Activated CD4-positive, alpha-beta memory T cell treated with anti-CD3 and anti-CD28 coated beads for 36 hours (primary cell): ENCODE data around the gene SLC66A2. TPM values are rescaled to one million over a fixed set of nuclear protein-coding genes. Genes with fewer than 3 reads are reported as not detected.
A peak's percentile ranks its signal among the peaks of the same experiment; 100 is the strongest.

Experiments
- CTCF ChIA-PET: fragments of 350-600 bp; sonication (Branson Sonifier 250); formaldehyde crosslinking; loops from one replicate; lab custom pipeline; 2021; ENCODE audit warnings: antibody characterized with exemption, inconsistent platforms; lab: Charles Lee
- POLR2A ChIA-PET: fragments of 350-600 bp; sonication (Branson Sonifier 250); formaldehyde crosslinking; loops from one replicate; lab custom pipeline; 2021; ENCODE audit warnings: antibody characterized with exemption; lab: Charles Lee
- DNase-seq: peaks from one replicate; pipeline ENCODE4 v3.0.0-alpha.2; 2020
- H3K27ac Mint-ChIP-seq: one replicate; pipeline ENCODE4 v1.8.0; 2021; ENCODE audit warnings: mixed read lengths
- H3K27me3 Mint-ChIP-seq: one replicate; pipeline ENCODE4 v1.8.0; 2021; ENCODE audit warnings: mixed read lengths
- H3K36me3 Mint-ChIP-seq: one replicate; pipeline ENCODE4 v1.8.0; 2021; ENCODE audit warnings: mixed read lengths
- H3K4me1 Mint-ChIP-seq: one replicate; pipeline ENCODE4 v1.8.0; 2021; ENCODE audit warnings: low read depth, mixed read lengths
- H3K4me3 Mint-ChIP-seq: one replicate; pipeline ENCODE4 v1.8.0; 2021; ENCODE audit warnings: mild to moderate bottlenecking, mixed read lengths
- H3K9me3 Mint-ChIP-seq: one replicate; pipeline ENCODE4 v1.8.0; 2021; ENCODE audit warnings: mixed read lengths
- intact Hi-C: fragments of 100-400 bp; cut with micrococcal nuclease; formaldehyde crosslinking; loops from one replicate; pipeline ENCODE4 v1.15.1; 2023
- total RNA-seq, 2 experiments: library from RNA; stranded (reverse); gene quantifications; one replicate each; pipeline ENCODE4 v1.2.3, GENCODE V29; 2021

Gene SLC66A2
- total RNA-seq, 2 experiments from 2014 or later: 27.2 to 29.5 TPM

DNA sequence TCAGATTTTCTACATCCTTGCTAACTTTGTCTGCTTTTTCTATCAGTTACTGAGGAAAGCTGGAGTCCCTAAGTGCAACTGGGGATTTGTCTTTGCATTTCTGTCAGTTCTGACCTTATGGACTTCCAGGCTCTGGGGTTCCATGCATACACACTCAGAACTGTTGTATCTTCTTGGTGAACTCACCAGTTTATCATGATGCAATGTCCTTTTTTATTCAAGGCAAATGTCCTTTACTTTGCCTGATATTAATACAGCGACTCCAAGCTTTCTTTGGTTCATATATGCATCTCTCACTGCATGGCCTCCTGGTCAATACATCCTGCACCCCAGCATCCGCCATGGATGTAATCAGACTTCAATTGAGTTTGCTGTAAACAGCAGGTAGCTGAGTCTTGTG is 44.7 kb downstream of the SLC66A2 start:
- Mint-ChIP-seq H3K27me3 (no peaks in the 10 kb centered on the region), H3K36me3 (peaks cover 23% of the 10 kb centered on the region), H3K4me1 (peaks cover 10% of the 10 kb centered on the region), H3K9me3 (no peaks in the 10 kb centered on the region), H3K4me3 (no peak overlapping the region), H3K27ac (no peak overlapping the region)
- intact Hi-C loops: no loop called here
- POLR2A ChIA-PET: no interaction called here
- no peak for DNase-seq
- CTCF ChIA-PET: no interaction called here

DNA sequence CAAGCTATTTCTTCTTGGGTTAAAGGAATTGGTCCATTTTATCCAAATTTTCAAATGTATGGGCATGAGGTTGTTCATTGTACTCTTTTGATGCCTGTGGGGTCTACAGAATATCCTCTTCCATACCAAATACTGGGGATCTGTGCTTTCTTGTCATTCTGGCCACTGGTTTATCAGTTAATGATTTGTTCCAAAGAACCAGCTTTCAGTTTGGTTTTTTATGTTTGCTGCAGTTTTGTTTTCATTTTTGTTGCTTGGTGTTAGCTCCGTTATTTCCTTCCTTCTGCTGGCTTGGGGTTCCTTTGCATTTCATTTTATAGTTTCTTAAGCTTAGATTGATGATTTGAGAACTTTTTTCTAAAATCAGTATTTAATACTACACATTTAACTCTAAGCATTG is 45.5 kb downstream of the SLC66A2 start:
- ChIA-PET CTCF (no interaction called here), POLR2A (no interaction called here)
- no peaks in the 10 kb centered on the region for H3K27me3 Mint-ChIP-seq
- H3K4me3 Mint-ChIP-seq: no peak overlapping the region
- no peak for DNase-seq
- peak overlapping the region; percentile 40 for H3K27ac Mint-ChIP-seq
- intact Hi-C loops: no loop called here
- H3K4me1 Mint-ChIP-seq: peaks cover 10% of the 10 kb centered on the region
- peaks cover 25% of the 10 kb centered on the region for H3K36me3 Mint-ChIP-seq
- H3K9me3 Mint-ChIP-seq: no peaks in the 10 kb centered on the region

DNA sequence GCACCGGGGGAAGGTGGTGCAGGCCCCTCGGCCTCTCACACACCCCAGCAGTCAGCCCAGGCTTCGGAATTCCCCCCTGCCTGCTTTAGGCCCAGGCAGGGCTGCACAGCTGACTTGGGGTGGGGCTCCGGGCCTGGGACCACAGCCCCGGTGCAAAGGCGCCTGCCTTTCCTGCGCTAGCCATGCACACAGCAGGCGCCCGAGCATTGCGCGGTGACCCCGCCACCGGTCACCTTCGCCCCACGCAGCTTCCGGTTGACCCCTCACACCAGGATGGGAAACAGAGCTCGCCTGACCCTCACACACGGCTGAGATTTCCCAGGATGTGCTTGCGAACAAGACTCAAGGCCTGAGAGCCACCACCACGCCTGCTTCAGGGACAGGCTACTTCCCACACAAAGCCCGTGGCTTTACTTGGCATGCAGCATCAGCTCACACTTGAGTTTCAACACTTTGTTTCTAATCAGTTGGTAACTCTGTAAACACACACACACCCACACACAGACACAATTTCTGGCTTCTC is 46.0 kb downstream of the SLC66A2 start:
- POLR2A ChIA-PET: no interaction called here
- Mint-ChIP-seq H3K27me3 (no peaks in the 10 kb centered on the region), H3K27ac (peak overlapping the region; percentile 38), H3K4me1 (peaks cover 10% of the 10 kb centered on the region), H3K36me3 (peaks cover 25% of the 10 kb centered on the region), H3K9me3 (no peaks in the 10 kb centered on the region), H3K4me3 (no peak overlapping the region)
- CTCF ChIA-PET: no interaction called here
- intact Hi-C loops: no loop called here
- peak; percentile 11 for DNase-seq

DNA sequence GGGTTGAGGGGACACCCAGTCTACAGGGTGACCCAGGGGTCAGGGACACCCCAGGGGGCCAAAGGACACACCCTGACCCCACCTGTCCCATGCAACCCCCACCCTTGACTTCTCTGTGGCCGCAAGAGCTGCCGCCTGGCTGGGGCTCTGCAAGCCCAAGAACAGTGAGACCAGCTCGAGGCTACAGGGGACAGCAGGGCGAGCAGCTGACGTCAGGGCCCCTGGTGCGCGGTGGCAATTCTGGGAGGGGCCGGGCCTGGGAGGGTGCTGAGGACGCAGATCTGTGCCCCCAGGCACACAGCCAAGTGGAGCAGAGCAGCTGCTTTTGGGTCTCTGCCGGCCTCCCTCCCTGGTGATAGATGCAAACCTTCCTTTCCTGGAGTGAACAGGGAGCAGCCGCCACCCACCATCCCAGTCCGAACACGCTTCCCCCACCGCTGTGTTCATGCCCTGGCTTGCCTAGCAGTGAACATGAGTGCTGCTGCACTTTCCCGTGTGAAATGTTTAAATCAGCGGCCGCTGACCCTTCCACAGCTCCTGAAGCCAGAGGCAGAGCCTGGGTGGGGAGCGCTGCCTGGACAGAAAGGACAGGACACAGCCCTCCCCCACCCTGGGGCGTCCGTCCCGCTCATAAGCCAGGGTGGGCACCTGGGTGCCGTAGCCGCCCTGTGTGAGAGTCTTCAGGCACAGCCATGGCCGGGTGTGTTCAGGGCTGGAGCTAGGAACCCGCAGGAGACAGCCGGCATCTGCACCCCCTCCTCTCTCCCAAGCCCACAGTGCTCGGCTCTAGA is 46.9 kb downstream of the SLC66A2 start:
- intact Hi-C loops: no loop called here
- no peak overlapping the region for H3K27ac Mint-ChIP-seq
- ChIA-PET POLR2A (no interaction called here), CTCF (no interaction called here)
- DNase-seq: peak; percentile 4
- no peak overlapping the region for H3K4me3 Mint-ChIP-seq
- peaks cover 10% of the 10 kb centered on the region for H3K4me1 Mint-ChIP-seq
- peaks cover 25% of the 10 kb centered on the region for H3K36me3 Mint-ChIP-seq
- peaks cover 2% of the 10 kb centered on the region for H3K9me3 Mint-ChIP-seq
- no peaks in the 10 kb centered on the region for H3K27me3 Mint-ChIP-seq

DNA sequence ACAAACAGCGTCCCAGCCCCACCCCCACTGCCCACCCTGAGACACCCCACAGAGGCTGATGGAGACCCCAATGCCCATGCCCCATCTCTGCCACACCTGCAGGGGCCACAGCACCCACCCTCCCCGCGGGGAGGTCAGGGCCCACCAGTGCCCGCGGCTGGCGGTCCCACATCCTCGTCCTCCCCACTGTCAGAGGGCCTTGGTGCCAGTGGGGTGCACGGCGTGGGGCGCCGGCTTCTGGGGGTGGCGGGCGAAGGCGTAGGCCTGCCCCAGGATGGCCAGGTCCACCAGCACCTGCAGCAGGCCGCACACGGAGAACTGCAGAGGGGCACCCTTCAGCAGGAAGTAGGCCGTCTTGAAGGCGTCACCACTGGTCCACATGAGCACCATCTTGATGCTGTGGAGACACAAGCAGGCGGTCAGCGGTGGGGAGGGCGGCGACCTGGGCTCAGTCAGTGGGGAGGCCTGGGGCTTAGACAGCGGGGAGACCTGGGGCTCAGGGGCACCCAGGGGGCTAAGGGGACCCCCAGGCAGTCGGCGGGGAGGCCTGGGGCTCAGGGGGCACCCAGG is 47.6 kb downstream of the SLC66A2 start:
- Mint-ChIP-seq H3K4me3 (no peak overlapping the region), H3K4me1 (peaks cover 10% of the 10 kb centered on the region), H3K27ac (no peak overlapping the region), H3K9me3 (peaks cover 2% of the 10 kb centered on the region), H3K36me3 (peaks cover 25% of the 10 kb centered on the region), H3K27me3 (no peaks in the 10 kb centered on the region)
- DNase-seq: no peak
- intact Hi-C loops: no loop called here
- CTCF ChIA-PET: no interaction called here
- POLR2A ChIA-PET: no interaction called here

DNA sequence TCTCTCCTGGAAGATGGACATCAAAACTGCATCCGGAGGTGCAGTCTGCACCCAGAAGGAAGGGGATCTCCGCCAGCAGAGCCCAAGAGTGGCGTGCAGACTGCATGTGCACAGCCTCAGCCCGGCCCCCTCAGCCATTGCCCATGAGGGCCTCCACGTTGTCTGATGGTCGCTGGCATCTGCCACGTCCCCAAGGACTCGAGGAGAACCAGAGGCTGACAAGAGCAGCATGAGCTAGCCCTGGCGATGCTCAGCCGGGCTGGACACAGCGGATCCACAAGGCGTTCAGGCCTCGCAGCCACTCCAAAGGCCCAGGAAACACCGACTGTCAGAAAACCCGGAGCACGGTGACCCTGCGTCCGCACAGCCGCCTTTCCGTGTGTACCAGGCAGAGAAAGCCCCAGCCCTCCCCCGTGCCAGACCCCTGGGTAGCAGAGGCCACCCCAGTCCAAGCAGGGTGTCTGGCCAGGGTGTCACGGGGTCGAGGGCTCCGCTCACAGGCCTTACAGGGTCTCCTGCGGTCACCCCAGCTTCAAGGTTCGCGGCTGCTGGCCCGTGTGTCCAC is 48.3 kb downstream of the SLC66A2 start:
- ChIA-PET CTCF (interaction anchor here (0.6 kb wide), 1 partner anchor 61 kb away, joined by 5 read pairs; the partner anchor contains the start of gene HSBP1L1), POLR2A (no interaction called here)
- DNase-seq: no peak
- H3K27ac Mint-ChIP-seq: no peak overlapping the region
- H3K4me3 Mint-ChIP-seq: no peak overlapping the region
- H3K36me3 Mint-ChIP-seq: peaks cover 19% of the 10 kb centered on the region
- peaks cover 2% of the 10 kb centered on the region for H3K9me3 Mint-ChIP-seq
- H3K27me3 Mint-ChIP-seq: no peaks in the 10 kb centered on the region
- H3K4me1 Mint-ChIP-seq: peaks cover 10% of the 10 kb centered on the region
- intact Hi-C loops: no loop called here

DNA sequence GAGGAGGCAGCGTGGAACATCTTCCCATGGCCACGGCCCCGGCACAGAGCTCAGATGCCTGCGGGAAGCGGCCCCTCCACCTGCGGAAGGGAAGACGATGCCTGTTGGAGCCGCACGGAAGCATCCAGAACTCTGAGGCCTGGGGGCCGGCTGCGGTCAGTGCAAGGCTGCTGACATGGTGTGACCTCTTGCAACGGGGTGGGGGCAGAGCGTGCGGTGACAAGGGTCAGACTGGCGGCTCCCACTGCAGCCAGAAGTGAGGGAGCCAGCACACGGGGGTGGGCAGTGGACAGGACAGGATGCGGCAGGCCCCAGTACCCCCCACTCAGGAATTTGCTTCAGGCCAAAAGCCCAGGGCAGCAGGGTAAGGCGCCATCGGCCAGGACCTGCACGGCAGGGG is 48.8 kb downstream of the SLC66A2 start:
- H3K27ac Mint-ChIP-seq: no peak overlapping the region
- peaks cover 16% of the 10 kb centered on the region for H3K36me3 Mint-ChIP-seq
- POLR2A ChIA-PET: no interaction called here
- H3K27me3 Mint-ChIP-seq: no peaks in the 10 kb centered on the region
- H3K9me3 Mint-ChIP-seq: peaks cover 6% of the 10 kb centered on the region
- no peak overlapping the region for H3K4me3 Mint-ChIP-seq
- peaks cover 10% of the 10 kb centered on the region for H3K4me1 Mint-ChIP-seq
- DNase-seq: no peak
- intact Hi-C loops: no loop called here
- CTCF ChIA-PET: interaction anchor here (0.6 kb wide), 1 partner anchor 62 kb away, joined by 5 read pairs; the partner anchor contains the start of gene HSBP1L1

DNA sequence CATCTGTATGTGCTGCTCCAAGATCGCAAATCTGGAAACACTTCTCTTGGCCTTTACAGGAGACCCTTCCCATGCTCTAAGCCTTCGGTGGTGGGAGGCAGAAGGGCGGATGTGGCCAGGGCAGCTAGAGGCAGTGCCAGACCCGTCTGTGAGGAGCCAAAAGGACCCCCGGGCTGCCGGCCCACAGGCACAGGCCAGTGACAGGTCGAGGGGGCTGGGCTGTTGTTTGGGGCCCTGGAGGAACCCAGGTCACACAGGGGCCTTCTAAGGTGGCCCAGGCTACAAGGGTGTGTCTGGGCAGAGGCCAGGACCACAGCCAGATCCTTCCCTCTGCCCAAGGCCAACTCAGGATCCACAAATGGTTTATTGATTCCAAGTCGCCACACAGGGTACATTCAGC is 49.4 kb downstream of the SLC66A2 start:
- ChIA-PET CTCF (no interaction called here), POLR2A (no interaction called here)
- Mint-ChIP-seq H3K27me3 (no peaks in the 10 kb centered on the region), H3K9me3 (peaks cover 11% of the 10 kb centered on the region), H3K4me1 (peaks cover 10% of the 10 kb centered on the region), H3K27ac (no peak overlapping the region), H3K4me3 (no peak overlapping the region), H3K36me3 (peaks cover 16% of the 10 kb centered on the region)
- no peak for DNase-seq
- intact Hi-C loops: no loop called here

DNA sequence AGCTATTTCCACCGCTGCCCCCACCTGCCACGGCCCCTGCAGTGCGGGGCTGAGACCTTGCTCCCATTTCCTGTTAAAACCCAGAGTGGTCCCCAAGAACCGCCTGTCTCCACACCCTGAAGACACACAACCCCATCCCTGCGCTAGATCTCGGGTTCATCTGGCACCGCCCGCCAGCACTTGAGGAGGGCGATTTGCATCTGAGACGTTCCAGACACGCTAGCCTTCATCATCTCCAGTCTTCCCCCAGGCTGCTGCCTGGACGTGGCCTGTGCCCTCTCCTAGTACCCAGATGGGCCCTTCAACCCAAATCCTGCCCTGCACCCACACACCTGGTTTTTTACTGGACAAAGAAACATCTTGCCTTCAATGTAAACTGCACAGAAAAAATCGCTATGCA is 49.8 kb downstream of the SLC66A2 start:
- Mint-ChIP-seq H3K27me3 (no peaks in the 10 kb centered on the region), H3K27ac (no peak overlapping the region), H3K4me1 (peaks cover 10% of the 10 kb centered on the region), H3K4me3 (no peak overlapping the region), H3K9me3 (peaks cover 15% of the 10 kb centered on the region), H3K36me3 (peaks cover 16% of the 10 kb centered on the region)
- ChIA-PET CTCF (no interaction called here), POLR2A (no interaction called here)
- intact Hi-C loops: no loop called here
- peak; percentile 4 for DNase-seq

DNA sequence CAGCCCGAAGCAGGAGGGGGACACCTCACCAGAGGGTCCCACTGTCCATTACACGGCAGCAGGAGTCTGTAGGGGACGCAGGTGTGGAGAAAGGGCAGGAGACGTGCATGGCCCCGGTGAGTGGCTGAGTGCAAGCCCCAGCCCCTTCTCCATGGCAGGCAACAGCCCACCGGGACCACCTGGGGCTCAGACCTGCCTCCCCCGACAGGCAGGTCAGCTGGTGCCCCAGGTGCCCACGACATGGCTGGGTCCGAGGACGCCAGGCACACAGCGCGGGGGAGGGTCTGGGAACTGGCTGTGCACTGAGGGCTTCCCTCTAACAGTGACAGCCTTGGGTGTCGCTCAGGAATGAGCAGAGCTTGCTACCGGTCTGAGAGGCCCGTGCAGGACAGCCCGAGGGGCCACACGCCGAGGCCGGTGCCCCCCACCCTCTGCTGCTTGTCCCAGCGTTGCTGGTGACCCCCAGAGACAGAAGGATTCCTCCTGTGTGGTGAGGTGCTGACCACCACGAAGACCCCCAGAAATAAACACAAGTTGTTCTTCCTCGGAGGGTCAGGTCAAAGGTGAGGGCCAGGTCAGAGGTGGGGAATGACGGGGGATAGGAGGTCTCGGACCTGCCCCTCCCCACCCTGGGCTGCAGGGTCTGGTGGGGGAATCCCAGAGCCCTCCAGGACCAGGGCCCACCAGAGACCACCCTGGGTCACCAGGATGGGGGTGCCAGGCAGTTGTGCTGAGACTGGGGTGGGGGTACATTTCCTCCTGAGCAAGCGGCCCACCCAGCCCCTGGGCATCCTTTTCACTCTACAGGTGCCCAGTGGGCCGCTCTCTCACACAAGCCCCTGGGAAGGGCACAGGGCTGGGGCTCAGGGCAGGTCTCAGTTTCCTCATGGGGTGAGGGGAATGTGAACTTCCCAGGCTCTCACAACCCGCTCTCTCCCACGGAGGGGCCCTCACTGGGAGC is 50.6 kb downstream of the SLC66A2 start:
- H3K27me3 Mint-ChIP-seq: no peaks in the 10 kb centered on the region
- H3K4me1 Mint-ChIP-seq: peaks cover 4% of the 10 kb centered on the region
- peaks cover 19% of the 10 kb centered on the region for H3K9me3 Mint-ChIP-seq
- peaks cover 16% of the 10 kb centered on the region for H3K36me3 Mint-ChIP-seq
- CTCF ChIA-PET: no interaction called here
- no peak for DNase-seq
- no peak overlapping the region for H3K27ac Mint-ChIP-seq
- POLR2A ChIA-PET: no interaction called here
- H3K4me3 Mint-ChIP-seq: no peak overlapping the region
- intact Hi-C loops: no loop called here

DNA sequence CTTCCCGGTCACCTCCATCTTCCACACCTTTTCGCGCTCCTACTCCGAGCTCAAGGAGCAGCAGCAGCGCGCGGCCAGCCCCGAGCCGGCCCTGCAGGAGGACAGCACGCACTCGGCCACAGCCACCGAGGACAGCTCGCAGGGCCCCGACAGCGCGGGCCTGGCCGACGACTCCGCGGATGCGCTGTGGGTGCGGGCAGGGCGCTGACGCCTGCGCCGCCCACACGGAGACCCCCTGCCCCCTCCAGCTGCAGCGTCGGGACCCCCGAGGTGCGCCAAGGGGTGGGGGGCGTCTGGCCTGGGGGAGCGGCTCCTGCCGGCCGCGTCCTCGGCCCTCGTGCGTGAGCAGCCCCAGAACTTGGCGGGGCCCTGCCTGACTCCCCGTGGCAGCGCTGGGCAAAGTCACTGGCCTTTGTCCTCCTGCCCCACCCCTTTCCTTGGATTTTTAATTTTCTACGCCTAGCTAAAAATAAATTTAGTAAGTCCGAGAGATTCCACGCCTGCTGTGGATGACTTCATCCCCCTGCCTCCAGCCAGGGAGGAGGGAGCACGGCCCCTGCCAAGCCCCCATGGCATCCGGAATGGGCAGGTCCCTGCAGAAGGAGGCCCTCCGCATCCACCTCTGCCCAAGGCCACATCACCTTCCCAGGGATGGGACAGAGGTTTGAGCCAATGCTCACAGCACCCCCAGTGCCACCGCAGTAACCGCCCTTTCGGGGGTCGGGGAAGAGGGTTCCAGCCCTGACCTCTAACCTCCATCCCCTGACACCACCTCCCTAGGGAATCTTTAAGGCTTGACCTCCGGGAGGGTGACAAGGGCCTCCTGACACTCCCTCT is 51.6 kb downstream of the SLC66A2 start:
- ChIA-PET CTCF (no interaction called here), POLR2A (no interaction called here)
- DNase-seq: no peak
- H3K9me3 Mint-ChIP-seq: peaks cover 29% of the 10 kb centered on the region
- H3K4me1 Mint-ChIP-seq: no peaks in the 10 kb centered on the region
- peaks cover 16% of the 10 kb centered on the region for H3K36me3 Mint-ChIP-seq
- intact Hi-C loops: no loop called here
- H3K4me3 Mint-ChIP-seq: no peak overlapping the region
- no peaks in the 10 kb centered on the region for H3K27me3 Mint-ChIP-seq
- no peak overlapping the region for H3K27ac Mint-ChIP-seq
